B cell (primary cell): ENCODE results near the gene HBS1L. TPM values are rescaled to one million over a fixed set of nuclear protein-coding genes. Genes with fewer than 3 reads are reported as not detected.

Experiments
- ATAC-seq: fragments of 200-7000 bp; cut with Tn5 transposase; one replicate; pipeline ENCODE4 v1.10.0; 2021; ENCODE audit warnings: low read depth, mild to moderate bottlenecking, moderate number of reproducible peaks, moderate library complexity
- CTCF ChIA-PET: fragments of 350-600 bp; sonication (Branson Sonifier 250); formaldehyde crosslinking; loops from one replicate; lab custom pipeline; 2021; ENCODE audit warnings: antibody characterized with exemption, inconsistent platforms; lab: Charles Lee
- POLR2A ChIA-PET: fragments of 350-600 bp; sonication (Branson Sonifier 250); formaldehyde crosslinking; loops from one replicate; lab custom pipeline; 2021; ENCODE audit warnings: antibody characterized with exemption; lab: Charles Lee
- DNase-seq: peaks from one replicate; pipeline ENCODE4 v3.0.0; 2013
- H2AFZ ChIP-seq: 2 replicates; pipeline ENCODE4 v1.6.1; 2012; ENCODE audit warnings: mild to moderate bottlenecking, low read depth, low read length; ENCODE audit not compliant: insufficient read depth, poor library complexity, severe bottlenecking
- H3K27ac ChIP-seq, 2 donors: 1 replicate in 1 of 2; 2 replicates in 1 of 2; pipeline ENCODE4 v1.5.1; 2012 to 2013; ENCODE audit warnings: low read length in 2 of 2, mild to moderate bottlenecking in 2 of 2, moderate library complexity in 1 of 2
- H3K27me3 ChIP-seq, 4 experiments: fragments of 200-600 bp in 1 of 4; sonication (generic) in 1 of 4; replicated peaks in 1 of 4; 1 replicate in 2 of 4; 2 replicates in 2 of 4; pipeline versions ENCODE4 v1.6.1 to v1.7.0; 2013 to 2016; ENCODE audit warnings: low read length in 3 of 4, mild to moderate bottlenecking in 2 of 4, mixed read lengths in 1 of 4, moderate library complexity in 1 of 4; ENCODE audit not compliant: insufficient read depth in 4 of 4, control insufficient read depth in 3 of 4; ENCODE audit errors: control extremely low read depth in 1 of 4
- H3K36me3 ChIP-seq, 2 experiments: replicated peaks in 1 of 2; 1 replicate in 1 of 2; 2 replicates in 1 of 2; pipeline versions ENCODE4 v1.6.1 to v1.7.1; 2013; ENCODE audit warnings: low read length in 1 of 2; ENCODE audit not compliant: insufficient read depth in 2 of 2, control insufficient read depth in 1 of 2; ENCODE audit errors: control extremely low read depth in 1 of 2, extremely low read depth in 1 of 2
- H3K4me1 ChIP-seq, 2 donors: fragments of 200-600 bp in 1 of 2; sonication (generic) in 1 of 2; 1 replicate in 1 of 2; 2 replicates in 1 of 2; pipeline versions ENCODE4 v1.5.1 to v1.6.1; 2013 to 2017; ENCODE audit warnings: low read length in 2 of 2; ENCODE audit not compliant: control insufficient read depth in 2 of 2, insufficient read depth in 2 of 2
- H3K4me2 ChIP-seq: replicated peaks from 2 replicates; pipeline ENCODE3; 2012; ENCODE audit warnings: mild to moderate bottlenecking, low read depth, low read length; ENCODE audit not compliant: poor library complexity, severe bottlenecking
- H3K4me3 ChIP-seq, 5 experiments: fragments of 200-600 bp in 1 of 5; sonication (generic) in 1 of 5; 1 replicate in 3 of 5; 2 replicates in 2 of 5; pipeline versions ENCODE4 v1.5.1 to v1.7.0; 2011 to 2016; ENCODE audit warnings: low read length in 4 of 5, mild to moderate bottlenecking in 4 of 5, low read depth in 2 of 5, control low read depth in 1 of 5, moderate library complexity in 1 of 5; ENCODE audit not compliant: insufficient read depth in 1 of 5; ENCODE audit errors: control extremely low read depth in 1 of 5, extremely low read depth in 1 of 5
- H3K79me2 ChIP-seq: fragments of 200-600 bp; sonication (generic); one replicate; pipeline ENCODE4 v1.6.0; 2016; ENCODE audit warnings: low read length; ENCODE audit not compliant: control insufficient read depth, insufficient read depth
- H3K9ac ChIP-seq: fragments of 200-600 bp; sonication (generic); 2 replicates; pipeline ENCODE4 v1.6.1; 2017; ENCODE audit warnings: mild to moderate bottlenecking, low read length, moderate library complexity
- H3K9me3 ChIP-seq, 3 donors: one replicate each; pipeline versions ENCODE4 v1.6.1 to v1.7.1; 2013; ENCODE audit warnings: low read length in 2 of 3; ENCODE audit not compliant: control insufficient read depth in 2 of 3, insufficient read depth in 1 of 3; ENCODE audit errors: control extremely low read depth in 1 of 3
- H4K20me1 ChIP-seq: 2 replicates; pipeline ENCODE4 v1.6.0; 2012; ENCODE audit warnings: mild to moderate bottlenecking, low read length; ENCODE audit not compliant: insufficient read depth, control insufficient read depth, poor library complexity, severe bottlenecking
- H3K27ac Mint-ChIP-seq: one replicate; pipeline ENCODE4 v1.8.0; 2021; ENCODE audit warnings: mixed read lengths
- H3K27me3 Mint-ChIP-seq: one replicate; pipeline ENCODE4 v1.8.0; 2021; ENCODE audit warnings: mixed read lengths
- H3K4me1 Mint-ChIP-seq: one replicate; pipeline ENCODE4 v1.8.0; 2021; ENCODE audit warnings: mixed read lengths
- H3K4me3 Mint-ChIP-seq: one replicate; pipeline ENCODE4 v1.8.0; 2021; ENCODE audit warnings: mixed read lengths
- H3K9me3 Mint-ChIP-seq: one replicate; pipeline ENCODE4 v1.8.0; 2022; ENCODE audit warnings: mixed read lengths; ENCODE audit not compliant: insufficient read depth
- CTCF ChIP-seq: fragments of 200-600 bp; IDR thresholded peaks from one replicate; pipeline ENCODE4 v1.8.0; 2022; ENCODE audit warnings: antibody characterized with exemption, mild to moderate bottlenecking
- EZH2 ChIP-seq: IDR thresholded peaks from 2 replicates; pipeline ENCODE4 v1.6.1; 2012; ENCODE audit warnings: borderline replicate concordance, low read depth, mild to moderate bottlenecking, moderate library complexity, low read length; ENCODE audit not compliant: insufficient read depth, poor library complexity, severe bottlenecking
- WGBS: methylation state at CpG from one replicate; pipeline ENCODE4 v1.1.5; 2013; ENCODE audit warnings: missing lambda C conversion rate; ENCODE audit not compliant: insufficient coverage; 5-methylcytosine and 5-hydroxymethylcytosine counted together
- intact Hi-C: fragments of 100-400 bp; cut with micrococcal nuclease; formaldehyde crosslinking; loops from one replicate; pipeline ENCODE4 v1.10.0; 2022
- polyA plus RNA-seq: library from polyadenylated mRNA; depleted of rRNA; stranded (reverse); fragments of >200 nt; gene quantifications from 2 replicates; pipeline ENCODE4 v1.2.3, GENCODE V29; 2012
- total RNA-seq, 2 donors: library from RNA; stranded (reverse); fragments of 120-200 nt in 1 of 2; gene quantifications; 1 replicate in 1 of 2; 2 replicates in 1 of 2; pipeline versions ENCODE4 v1.2.3 to v1.2.4, GENCODE V29; 2013 to 2022

HBS1L gene
- total and polyA plus RNA-seq, 2 donors (not counting 1 experiment from before 2014, with no cell fraction given), result 10.3 to 58.2 TPM

GRCh38 chr6:134937426-134937825 lies 117.2 kb downstream of the HBS1L start:
- 94% methylated on average over 3 of the region's 5 CpGs for WGBS
- POLR2A ChIA-PET, result no interaction called here
- ATAC-seq, result no peak
- H3K36me3 ChIP-seq, result no peaks in the 10 kb centered on the region
- H3K9me3 ChIP-seq, result no peaks in the 10 kb centered on the region
- H3K27ac ChIP-seq, result no peak overlapping the region
- H3K27me3 Mint-ChIP-seq, result no peaks in the 10 kb centered on the region
- no peak overlapping the region for H3K27ac Mint-ChIP-seq
- H3K9me3 Mint-ChIP-seq, result no peaks in the 10 kb centered on the region
- no peak overlapping the region for H2AFZ ChIP-seq
- H3K4me1 Mint-ChIP-seq, result no peaks in the 10 kb centered on the region
- H3K4me1 ChIP-seq, result peaks cover 5 to 6% of the 10 kb centered on the region in 2 donors
- DNase-seq, result no peak
- H3K4me3 ChIP-seq, result no peak overlapping the region
- no peaks in the 10 kb centered on the region for H4K20me1 ChIP-seq
- H3K79me2 ChIP-seq, result no peaks in the 10 kb centered on the region
- intact Hi-C loops, result no loop called here
- CTCF ChIA-PET, result interaction anchor here (1.1 kb wide), 1 partner anchor 55 kb away, joined by 3 read pairs; no protein-coding TSS in a partner anchor
- H3K4me3 Mint-ChIP-seq, result no peak overlapping the region
- TF ChIP-seq CTCF, result no peak
- no peak for TF ChIP-seq EZH2
- no peak overlapping the region for H3K4me2 ChIP-seq
- no peaks in the 10 kb centered on the region for H3K27me3 ChIP-seq
- no peak overlapping the region for H3K9ac ChIP-seq

GRCh38 chr6:134936931-134937330 lies 117.7 kb downstream of the HBS1L start:
- Histone ChIP-seq H3K27me3 (no peaks in the 10 kb centered on the region), H3K4me3 (no peak overlapping the region), H3K4me1 (peaks cover 5 to 6% of the 10 kb centered on the region in 2 donors), H3K79me2 (no peaks in the 10 kb centered on the region), H3K9ac (no peak overlapping the region), H2AFZ (no peak overlapping the region), H4K20me1 (no peaks in the 10 kb centered on the region), H3K9me3 (no peaks in the 10 kb centered on the region), H3K27ac (no peak overlapping the region), H3K4me2 (no peak overlapping the region), H3K36me3 (no peaks in the 10 kb centered on the region)
- no peak for TF ChIP-seq EZH2
- TF ChIP-seq CTCF, result no peak
- Mint-ChIP-seq H3K27me3 (no peaks in the 10 kb centered on the region), H3K4me1 (no peaks in the 10 kb centered on the region), H3K4me3 (no peak overlapping the region), H3K9me3 (no peaks in the 10 kb centered on the region), H3K27ac (no peak overlapping the region)
- DNase-seq, result no peak
- ChIA-PET CTCF (interaction anchor here (1.1 kb wide), 1 partner anchor 54 kb away, joined by 3 read pairs; no protein-coding TSS in a partner anchor), POLR2A (no interaction called here)
- ATAC-seq, result no peak
- no CpG with 5 or more reads among the region's 5 CpGs for WGBS
- intact Hi-C loops, result no loop called here
